Peyer's patch (tissue), 4 donors: ENCODE data around the gene EIF4A3.

ENCODE experiments used
- CTCF ChIP-seq, 6 experiments: fragments of 450-650 bp in 4 of 6; fragments of 200-600 bp in 2 of 6; sonication (generic) in 1 of 6; IDR thresholded peaks; one replicate each; pipeline ENCODE4 v1.5.1; 2017 to 2019; ENCODE audit warnings: antibody characterized with exemption in 6 of 6, mild to moderate bottlenecking in 3 of 6, moderate library complexity in 1 of 6
- POLR2A ChIP-seq, 2 donors: fragments of 450-650 bp; IDR thresholded peaks; one replicate each; pipeline ENCODE4 v1.5.1; 2017; ENCODE audit warnings: antibody characterized with exemption in 2 of 2, mild to moderate bottlenecking in 2 of 2, moderate library complexity in 2 of 2

- TF ChIP-seq POLR2A (IDR thresholded peaks at IDR 0.05) (no peak), CTCF (IDR thresholded peaks at IDR 0.05) (no peak)
These were observed 37.8 kb downstream of the EIF4A3 start for GRCh38 chr17:80109066-80109660.
